NCI-H748 treated with DMSO at 0.1 percent for 48 hours (cell line): ENCODE measurements around the gene SLC39A2.
"Not testable (repeated sequence)": the region's sequence is repeated elsewhere in the genome, so short reads cannot be mapped to it uniquely, and the experiment has no call there.

Source experiments
- DNase-seq: peaks from one replicate; lab custom pipeline; 2025; lab: John Stamatoyannopoulos, UW

The SLC39A2 gene, protein sequence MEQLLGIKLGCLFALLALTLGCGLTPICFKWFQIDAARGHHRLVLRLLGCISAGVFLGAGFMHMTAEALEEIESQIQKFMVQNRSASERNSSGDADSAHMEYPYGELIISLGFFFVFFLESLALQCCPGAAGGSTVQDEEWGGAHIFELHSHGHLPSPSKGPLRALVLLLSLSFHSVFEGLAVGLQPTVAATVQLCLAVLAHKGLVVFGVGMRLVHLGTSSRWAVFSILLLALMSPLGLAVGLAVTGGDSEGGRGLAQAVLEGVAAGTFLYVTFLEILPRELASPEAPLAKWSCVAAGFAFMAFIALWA

DNA sequence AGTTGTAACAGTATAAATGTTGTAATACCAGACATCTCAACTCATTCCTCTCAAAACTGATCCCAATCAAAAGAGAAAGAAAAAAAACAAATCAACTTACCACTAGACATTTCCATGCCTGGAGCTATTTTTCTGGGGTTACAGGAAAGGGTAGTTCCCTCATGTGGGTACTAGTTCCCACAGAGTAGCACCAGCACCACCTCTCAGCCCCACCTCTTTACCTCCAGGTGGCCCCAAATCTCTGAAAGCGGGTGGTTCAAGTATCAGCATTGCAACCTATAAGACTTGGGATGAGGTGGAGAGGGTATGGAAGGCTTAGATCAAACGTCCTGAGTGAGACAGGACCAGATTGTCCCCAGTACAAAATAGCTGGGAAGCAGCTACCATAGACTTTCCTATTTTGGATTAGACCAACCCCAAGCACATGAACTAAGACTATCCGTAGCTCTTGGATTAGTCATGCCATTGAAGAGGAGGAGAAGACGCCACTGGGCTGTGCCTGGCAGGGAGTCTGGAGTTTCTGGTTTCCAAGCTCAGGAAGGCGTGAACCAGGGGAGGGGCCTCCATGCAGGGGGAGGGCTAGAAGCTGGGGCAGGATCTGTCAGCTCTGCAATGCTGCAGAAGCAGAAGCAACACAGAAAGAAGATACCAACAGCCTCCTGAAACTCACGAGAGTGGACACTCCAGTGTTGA, at the start of gene SLC39A2:
TSS of gene SLC39A2 (plus strand) at position 620 of the 693 bp plus-strand sequence. CDS start 154 bp downstream, outside the sequence.
- no peak for DNase-seq

DNA sequence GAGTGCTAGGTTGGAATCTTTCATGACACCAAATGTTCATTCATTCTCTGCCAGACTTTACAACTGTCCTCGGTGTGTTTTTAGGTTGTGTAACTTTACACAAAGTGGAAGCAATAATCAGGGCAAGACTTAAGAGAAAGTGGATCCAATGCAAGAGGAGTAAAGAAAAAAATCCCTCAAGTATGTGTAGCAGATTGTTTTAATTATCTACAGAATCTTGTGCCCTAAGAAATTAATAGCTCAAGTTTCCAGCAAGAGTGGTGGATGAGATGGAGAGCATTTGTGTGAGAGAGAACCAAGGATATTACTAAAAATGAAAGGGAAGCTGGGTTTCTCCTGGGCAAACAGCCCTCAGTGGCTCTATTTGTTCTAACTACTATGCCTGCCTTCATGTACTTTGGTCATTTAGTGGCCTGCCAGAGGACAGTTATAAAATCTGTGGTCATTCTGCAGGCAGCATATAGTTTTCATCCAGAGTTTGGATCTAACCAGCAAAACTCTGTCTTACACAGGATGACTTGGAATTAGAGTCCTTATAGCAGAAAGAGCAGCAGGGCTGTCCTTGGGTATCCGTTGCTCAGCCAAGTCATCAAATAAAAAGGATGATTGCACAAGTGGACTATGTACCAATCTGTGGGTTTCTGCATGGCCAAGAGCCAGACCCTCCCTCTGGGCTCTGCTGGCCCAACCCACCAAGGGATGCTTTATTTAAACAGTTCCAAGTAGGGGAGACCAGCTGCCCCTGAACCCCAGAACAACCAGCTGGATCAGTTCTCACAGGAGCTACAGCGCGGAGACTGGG, 44.2 kb upstream of the SLC39A2 start, which contains the start of gene RNASE2:
TSS of gene RNASE2 (plus strand) at position 752 of the 802 bp plus-strand sequence. CDS start 285 bp downstream, outside the sequence.
- not testable (repeated sequence) for DNase-seq

DNA sequence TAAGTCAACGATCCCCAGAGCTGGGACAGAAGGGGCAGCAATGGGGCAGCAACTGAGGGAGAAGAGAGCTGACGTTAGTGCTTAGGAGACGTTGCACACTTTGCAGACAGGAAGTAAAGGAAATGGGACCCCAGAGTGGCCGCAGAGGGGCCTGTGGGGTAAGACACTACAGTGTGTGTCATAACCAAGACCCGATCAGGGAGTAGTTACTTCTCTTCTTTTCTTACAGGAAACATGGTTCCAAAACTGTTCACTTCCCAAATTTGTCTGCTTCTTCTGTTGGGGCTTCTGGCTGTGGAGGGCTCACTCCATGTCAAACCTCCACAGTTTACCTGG, 43.6 kb upstream of the SLC39A2 start:
- DNase-seq = not testable (repeated sequence)

DNA sequence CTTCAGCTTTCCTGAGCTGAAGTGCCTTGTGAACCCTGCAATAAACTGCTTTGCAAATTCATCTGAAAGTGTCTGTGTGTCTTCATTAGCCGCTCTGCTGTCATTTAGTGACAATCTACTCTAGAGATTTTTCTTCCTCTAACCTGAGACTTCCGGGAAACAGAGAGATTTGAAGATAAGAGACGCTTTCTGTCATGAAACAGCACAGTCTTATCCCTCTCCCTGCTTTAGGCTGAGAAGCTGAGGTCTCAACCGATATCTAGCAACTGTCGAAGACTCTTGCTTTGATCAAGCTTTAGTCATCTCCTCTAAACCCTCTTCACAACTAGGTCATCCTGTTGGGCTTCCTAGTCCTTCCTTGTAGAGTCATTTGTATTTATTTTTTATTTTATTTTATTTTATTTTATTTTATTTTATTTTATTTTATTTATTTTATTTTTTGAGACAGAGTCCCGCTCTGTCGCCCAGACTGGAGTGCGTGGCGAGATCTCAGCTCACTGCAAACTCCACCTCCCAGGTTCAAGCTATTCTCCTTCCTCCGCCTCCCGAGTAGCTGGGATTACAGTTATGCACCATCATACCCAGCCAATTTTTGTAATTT, 42.6 kb upstream of the SLC39A2 start:
- no peak for DNase-seq

DNA sequence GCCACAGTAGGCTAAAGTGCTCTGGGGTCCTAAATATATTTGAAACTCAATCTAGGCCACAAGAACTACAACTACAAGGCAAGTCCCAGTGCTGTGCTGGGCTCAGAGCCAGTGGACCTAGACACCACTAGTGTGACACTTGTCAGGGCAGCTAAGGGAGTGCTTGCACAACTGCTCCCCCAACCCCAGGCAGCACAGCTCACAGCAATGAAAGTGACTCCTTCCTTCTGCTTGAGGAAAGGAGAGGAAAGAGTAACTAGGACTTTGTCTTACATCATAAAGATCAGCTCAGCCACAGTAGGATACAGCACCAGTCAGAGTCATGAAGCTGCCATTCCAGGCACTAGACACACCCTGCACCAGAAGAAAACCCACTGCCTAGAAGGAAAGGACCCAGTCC, 40.1 kb upstream of the SLC39A2 start:
- DNase-seq = not testable (repeated sequence)

DNA sequence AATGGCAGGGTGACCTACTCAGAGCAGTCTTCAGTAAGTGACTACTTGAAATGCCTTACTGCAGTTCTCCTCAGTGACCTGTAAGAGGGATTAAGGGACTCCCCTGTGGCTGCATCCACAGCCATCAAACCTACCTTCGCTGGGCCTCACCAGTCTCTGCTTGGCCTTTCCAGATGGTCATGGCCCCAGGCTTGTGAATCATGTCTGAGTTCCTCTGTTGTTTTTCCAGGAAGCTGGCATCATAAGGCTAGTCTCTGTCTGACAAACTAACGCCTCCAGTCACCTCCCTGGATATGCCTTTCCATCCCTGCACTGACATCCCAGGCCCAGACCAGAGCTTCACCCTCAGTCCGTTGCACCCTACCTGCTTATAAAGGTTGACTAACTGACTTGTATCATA, 29.8 kb upstream of the SLC39A2 start:
- no peak for DNase-seq

DNA sequence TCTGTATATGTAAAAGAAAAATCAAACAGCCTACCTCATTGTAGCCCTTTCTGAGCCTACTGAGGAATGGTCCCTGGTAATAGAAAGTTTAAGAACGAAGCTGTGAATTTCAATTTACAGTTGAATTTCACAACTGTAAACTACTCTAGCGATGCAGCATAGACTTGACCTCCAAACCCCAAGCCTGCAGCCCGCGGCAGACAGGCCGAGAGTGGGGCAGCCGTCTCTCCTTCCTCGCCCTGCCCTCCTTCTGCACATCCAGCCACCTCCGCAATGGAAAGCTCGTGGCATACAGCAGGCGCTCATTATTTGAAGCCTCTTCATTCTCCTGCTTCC, 28.5 kb upstream of the SLC39A2 start:
- no peak for DNase-seq

DNA sequence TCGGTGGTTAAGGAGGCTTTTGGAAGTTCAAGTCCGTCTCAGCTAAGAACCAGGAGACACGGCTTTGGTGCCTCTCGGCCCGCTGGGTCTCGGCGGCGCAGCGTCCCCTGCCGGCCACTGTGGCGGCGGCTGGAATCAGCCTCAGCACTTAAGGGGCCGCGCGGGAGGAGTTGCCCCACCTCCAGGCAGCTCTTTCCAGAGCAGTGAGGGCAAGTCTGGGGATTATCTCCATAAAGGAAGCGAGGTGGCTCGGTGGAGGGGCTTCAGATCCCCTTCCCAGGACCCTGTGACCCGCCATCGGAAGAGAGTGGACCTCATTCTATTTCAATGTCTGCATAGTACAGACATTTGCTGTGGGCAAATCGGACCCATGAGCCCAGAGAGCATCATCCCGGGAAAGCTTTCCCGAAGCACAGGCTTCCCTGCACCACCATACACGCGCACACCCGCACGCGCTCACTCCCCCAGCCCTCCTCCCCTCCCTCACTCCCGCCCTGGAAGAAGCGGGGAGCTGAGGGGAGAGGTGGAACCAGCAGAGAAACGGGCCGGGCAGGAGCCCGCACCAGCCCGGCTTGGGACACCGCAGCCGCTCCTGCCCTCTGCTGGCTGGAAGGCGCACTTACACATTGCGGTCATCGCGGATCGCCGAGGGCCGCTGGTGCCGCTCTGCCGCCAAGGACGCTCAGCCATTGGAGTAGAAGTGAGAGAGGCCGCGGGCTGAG, 27.9 kb upstream of the SLC39A2 start:
- DNase-seq = peak; percentile 51

DNA sequence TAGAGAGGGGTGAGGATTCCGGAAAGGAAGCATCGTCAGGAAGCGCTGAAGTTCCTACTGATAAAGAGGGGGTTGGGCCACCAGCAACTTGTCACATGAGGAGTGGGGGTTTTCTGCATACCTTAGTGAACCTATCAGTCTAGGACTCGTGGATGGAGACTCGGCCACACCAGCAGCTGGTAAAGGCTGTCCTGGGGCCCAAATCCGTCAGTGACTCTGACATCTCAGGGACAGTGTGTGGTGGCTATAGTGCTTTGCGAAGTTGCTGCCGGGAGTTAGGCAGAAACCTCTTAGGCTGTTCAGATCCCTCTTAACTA, 27.4 kb upstream of the SLC39A2 start:
- no peak for DNase-seq

DNA sequence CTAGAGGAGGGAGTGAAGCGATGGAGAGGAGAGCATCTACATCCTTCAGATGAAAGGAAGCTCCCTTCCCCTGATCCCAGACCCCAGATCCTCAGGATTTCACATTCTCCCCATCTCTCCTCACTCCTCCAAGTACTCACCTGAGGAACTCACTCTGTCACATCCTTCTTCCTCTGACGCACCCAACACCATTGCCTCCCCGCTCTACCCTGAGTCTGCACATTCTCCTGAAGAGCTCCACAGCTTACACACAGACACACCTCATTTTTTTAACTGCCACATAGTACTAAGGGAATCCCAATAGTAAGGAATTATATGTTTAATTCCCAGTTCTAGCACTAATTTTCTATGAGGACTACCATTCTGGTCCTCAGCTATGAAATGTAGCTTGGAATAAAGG, 25.6 kb upstream of the SLC39A2 start:
- no peak for DNase-seq

DNA sequence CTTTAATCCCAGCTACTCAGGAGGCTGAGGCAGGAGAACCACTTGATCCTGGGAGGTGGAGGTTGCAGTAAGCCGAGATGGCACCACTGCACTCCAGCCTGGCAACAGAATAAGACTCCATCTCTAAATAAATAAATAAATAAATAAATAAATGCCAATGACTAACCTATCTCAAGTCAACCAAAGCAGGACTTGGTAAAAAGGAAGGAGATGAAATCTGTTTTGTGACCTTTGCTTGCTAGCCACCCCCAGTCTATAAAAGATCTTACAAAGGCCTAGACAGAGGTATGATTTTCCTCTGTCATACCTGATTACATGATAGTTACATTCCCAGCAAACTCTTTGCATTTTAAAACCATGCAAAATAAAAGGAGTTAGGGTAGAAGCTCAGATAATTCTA, 22.8 kb upstream of the SLC39A2 start:
- DNase-seq = no peak

DNA sequence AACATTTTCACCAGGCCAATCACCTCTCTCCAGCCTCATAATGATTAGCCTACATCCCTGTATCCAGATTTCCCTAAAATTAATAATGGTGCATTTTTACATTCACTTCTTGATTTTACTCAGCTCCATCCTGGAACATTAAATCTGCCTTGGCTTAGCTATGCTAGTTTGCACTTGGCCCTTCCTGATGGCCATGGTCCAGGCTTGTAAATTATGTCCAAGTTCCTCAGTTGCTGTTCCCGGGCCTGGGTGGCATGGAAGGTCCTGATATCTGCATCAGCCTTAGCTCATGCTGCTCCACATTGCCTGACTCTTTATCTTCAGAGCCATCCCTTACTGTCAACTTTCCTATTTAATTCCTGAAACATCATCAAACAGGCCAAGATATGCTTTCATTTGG, 20.4 kb upstream of the SLC39A2 start:
- DNase-seq = no peak

DNA sequence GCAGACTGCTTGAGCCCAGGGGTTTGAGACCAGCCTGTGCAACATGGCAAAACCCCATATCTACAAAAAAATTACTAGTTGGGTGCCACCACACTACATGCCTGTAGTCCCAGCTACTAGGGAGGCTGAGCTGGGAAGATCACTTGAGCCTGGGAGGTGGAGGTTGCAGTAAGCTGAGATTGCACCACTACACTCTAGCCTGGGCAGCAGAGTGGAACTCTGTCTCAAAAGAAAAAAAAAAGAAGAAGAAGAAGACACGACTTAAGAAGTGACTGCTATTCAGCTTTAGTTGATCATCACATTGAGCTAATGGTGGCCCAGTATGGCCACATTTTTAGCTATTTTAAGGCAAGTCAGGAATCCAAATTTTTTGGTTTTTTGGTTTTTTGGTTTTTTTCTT, 18.2 kb upstream of the SLC39A2 start:
- DNase-seq = no peak

DNA sequence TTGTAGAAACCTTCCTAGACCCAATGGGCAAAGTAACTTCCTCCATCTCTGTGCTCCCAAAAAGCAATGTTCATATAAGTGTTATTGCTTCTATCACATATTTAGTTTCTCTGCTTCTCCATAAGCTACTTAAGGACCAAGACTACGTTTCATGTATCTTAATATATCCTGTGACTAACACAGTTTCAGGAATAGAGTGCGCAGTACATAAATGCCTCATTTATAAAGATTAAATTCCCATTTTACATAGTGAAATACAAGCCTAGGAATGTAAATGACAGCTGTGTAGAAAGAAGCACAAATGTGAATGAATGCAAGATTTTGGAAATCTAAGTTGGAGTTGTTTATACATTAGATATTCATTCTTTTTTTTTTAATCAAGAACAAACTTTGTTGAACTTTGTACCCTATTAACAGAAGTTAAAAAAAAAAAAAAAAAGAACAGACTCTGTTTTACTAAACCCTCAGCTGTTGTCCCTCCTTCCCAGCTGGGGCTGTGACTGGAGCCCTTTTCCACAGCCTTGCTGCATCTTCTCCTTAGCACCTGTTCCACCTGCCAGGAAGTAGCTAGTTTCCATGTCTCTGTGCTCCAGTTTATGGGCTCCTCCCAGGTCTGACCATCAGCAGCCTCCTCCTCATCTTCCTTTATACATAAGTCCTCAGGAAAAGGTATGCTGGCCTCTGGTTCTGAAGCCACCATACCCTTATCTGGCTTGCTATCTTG, 16.3 kb upstream of the SLC39A2 start:
- DNase-seq = no peak

DNA sequence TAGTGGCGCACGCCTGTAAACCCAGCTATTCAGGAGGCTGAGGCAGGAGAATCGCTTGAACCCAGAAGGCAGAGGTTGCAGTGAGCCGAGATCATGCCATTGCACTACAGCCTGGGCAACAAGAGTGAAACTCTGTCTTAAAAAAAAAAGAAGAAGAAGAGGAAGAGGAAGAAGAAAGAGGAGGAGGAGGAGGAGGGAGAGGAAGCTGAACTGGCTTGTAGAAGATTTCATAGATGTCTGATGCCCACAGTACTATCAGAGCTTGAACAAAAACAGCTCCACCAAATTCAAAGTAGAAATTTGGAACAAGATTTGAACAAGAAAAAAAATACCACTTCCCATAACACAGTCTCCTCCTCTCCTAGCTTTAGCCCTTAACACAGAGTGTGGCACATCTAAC, 13.4 kb upstream of the SLC39A2 start:
- DNase-seq = not testable (repeated sequence)

DNA sequence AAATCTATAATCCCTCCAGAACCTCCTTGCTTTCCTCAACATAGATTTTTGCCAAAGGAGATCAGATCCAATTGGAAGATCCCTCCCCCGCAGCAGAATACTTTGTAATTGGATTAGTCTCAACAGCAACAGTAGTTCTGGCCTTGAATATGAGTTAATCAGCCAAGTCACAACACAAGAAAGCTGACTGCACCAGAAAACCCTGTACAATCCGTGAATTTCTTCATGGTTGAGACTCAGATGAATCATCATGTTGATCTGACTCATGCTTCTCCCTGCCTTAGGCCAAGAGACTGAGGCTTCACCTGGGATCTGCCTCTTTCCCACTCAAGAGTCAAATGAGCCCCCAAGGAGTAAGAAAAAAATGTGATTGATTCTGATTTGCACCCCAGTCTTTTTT, 12.3 kb upstream of the SLC39A2 start:
- no peak for DNase-seq

DNA sequence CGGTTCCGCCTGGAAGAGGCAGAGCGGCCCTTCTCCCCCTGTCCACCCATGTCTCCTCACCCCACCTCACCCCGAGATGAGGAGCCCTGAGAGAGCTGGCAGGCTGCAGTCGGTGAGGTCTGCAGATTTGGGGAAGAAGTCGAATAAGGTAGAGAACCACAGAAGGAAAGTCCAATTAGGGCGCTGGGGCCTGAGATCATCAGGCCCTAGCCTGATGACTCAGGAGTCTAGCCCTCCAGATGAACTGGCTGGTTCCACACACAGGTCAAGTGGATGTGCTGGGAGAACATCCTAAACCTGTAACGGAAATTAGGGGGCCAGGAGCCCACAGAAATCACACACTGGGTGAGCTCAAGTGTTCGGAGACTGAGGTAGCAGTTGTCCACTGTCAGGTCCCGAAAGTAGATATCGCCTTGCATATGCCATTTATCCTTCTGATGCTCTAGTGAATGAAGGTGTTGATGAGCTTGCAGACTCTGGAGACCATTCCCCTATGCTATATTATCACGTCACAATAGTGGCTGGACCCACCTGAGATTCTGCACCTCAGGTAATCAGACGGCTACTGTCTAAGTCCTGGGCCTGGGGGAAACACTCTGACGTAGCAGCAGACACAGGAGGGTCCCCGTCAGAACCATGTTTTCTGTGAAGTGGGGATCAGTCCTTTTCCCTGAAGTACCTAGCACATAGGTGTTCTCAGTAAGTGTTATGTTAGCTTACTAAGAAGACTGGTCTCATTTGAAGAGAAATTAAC, 10.2 kb upstream of the SLC39A2 start:
- DNase-seq = no peak

DNA sequence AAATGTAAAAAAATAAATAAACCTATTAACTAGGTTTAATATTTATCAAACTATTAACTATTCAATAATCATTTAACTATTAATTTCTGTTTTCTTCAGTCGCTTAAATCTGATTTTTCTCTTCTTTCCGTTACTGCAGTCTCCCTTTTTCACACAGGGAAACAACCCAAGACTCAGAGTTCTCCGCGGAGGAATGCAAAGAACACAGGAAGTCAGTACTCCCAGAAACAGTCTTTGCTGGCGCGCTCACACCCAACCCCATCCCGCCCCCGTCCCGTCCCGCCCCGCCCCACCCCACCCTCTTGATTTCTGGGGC, 9.7 kb upstream of the SLC39A2 start:
- no peak for DNase-seq

DNA sequence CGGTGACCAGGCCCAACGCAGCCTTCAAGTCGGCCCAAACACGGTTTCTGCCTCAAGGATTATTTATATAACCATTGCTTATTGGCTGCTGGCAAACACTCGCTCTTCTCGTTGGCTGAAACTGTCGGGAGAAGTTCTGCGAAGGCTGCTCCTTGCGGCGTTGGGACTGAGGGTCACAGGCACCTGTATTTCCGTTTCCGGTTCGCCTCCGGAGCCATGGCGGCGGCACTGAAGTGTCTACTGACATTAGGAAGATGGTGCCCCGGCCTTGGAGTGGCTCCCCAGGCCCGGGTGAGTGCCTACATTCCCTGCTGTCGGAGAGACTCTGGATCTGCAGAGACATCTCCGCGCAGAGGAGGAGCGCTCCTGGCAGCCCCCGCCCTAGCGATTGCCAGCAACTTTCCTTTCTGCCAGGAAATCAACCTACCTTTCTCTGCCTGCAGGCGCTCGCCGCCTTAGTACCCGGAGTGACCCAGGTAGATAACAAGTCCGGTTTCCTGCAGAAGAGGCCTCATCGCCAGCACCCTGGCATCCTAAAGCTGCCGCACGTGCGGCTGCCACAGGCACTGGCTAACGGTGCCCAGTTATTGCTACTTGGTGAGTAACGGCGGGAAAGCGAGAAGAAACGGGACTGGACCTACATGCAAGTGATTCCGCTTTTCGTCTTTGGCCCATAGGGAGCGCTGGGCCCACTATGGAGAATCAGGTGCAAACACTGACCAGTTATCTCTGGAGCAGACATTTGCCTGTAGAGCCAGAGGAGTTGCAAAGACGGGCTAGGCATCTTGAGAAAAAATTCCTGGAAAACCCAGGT, 9.1 kb upstream of the SLC39A2 start, which contains the start of gene METTL17:
TSS of gene METTL17 (plus strand) at position 194 of the 814 bp plus-strand sequence. CDS start at position 217, 23 bp downstream.
- DNase-seq = peak; percentile 86

DNA sequence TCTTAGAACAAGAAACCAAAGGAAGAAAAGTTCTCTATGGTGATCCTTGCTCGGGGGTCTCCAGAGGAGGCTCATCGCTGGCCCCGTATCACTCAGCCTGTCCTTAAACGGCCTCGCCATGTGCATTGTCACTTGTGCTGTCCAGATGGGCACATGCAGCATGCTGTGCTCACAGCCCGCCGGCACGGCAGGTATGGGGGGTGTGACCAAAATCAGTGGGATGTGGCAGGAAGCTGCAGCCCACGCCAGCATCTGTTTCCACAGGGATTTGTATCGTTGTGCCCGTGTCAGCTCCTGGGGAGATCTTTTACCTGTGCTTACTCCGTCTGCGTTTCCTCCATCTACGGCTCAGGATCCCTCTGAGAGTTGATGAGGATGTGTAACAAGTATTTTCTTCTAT, 2.6 kb upstream of the SLC39A2 start:
- no peak for DNase-seq
